Neural cell (in vitro differentiated cells): ENCODE measurements around the gene MEGF11. TPM values are rescaled to one million over a fixed set of nuclear protein-coding genes. Genes with fewer than 3 reads are reported as not detected.

Source experiments
- H2AFZ ChIP-seq: fragments of 200-600, 300-800 bp; sonication (generic), shearing (Covaris generic); 2 replicates; pipeline ENCODE4 v1.6.0; 2014; ENCODE audit warnings: low read depth, mild to moderate bottlenecking, antibody characterized with exemption, low read length, moderate library complexity
- H3F3A ChIP-seq: fragments of 200-600 bp; shearing (Covaris generic); 2 replicates; pipeline ENCODE4 v1.6.1; 2016; ENCODE audit warnings: mild to moderate bottlenecking, moderate library complexity, mixed read lengths, antibody characterized with exemption, low read length; ENCODE audit not compliant: insufficient read depth, poor library complexity, severe bottlenecking
- H3K27ac ChIP-seq: fragments of 200-600, 300-800 bp; sonication (generic), shearing (Covaris generic); 2 replicates; pipeline ENCODE4 v1.5.1; 2014; ENCODE audit warnings: mild to moderate bottlenecking, low read length, moderate library complexity
- H3K27me3 ChIP-seq: fragments of 300-800, 200-600 bp; sonication (generic), shearing (Covaris generic); 2 replicates; pipeline ENCODE4 v1.6.0; 2014; ENCODE audit warnings: mild to moderate bottlenecking, low read depth, low read length, moderate library complexity; ENCODE audit not compliant: insufficient read depth
- H3K36me3 ChIP-seq: fragments of 300-800, 200-600 bp; sonication (generic), shearing (Covaris generic); 2 replicates; pipeline ENCODE4 v1.5.1; 2014; ENCODE audit warnings: mild to moderate bottlenecking, antibody characterized with exemption, low read length, moderate library complexity; ENCODE audit not compliant: insufficient read depth
- H3K4me2 ChIP-seq: fragments of 300-800, 200-600 bp; sonication (generic), shearing (Covaris generic); 2 replicates; pipeline ENCODE4 v1.6.0; 2014; ENCODE audit warnings: mild to moderate bottlenecking, low read length
- H3K4me3 ChIP-seq: fragments of 300-800, 200-600 bp; sonication (generic), shearing (Covaris generic); 2 replicates; pipeline ENCODE4 v1.5.1; 2014; ENCODE audit warnings: mild to moderate bottlenecking, low read length, moderate library complexity
- H3K79me2 ChIP-seq: fragments of 200-600 bp; shearing (Covaris generic); replicated peaks from 2 replicates; pipeline ENCODE4 v1.6.0; 2014; ENCODE audit warnings: mild to moderate bottlenecking, low read length, moderate library complexity; ENCODE audit not compliant: insufficient read depth
- H3K9ac ChIP-seq: fragments of 300-800, 200-600 bp; sonication (generic), shearing (Covaris generic); 2 replicates; pipeline ENCODE4 v1.6.1; 2016; ENCODE audit warnings: mild to moderate bottlenecking, low read length, mixed read lengths
- H3K9me2 ChIP-seq: fragments of 200-600 bp; shearing (Covaris generic); 2 replicates; pipeline ENCODE4 v1.6.1; 2016; ENCODE audit warnings: mild to moderate bottlenecking, low read length, mixed read lengths; ENCODE audit not compliant: insufficient read depth
- H3K9me3 ChIP-seq: fragments of 200-600, 300-800 bp; sonication (generic), shearing (Covaris generic); 2 replicates; pipeline ENCODE4 v1.6.1; 2016; ENCODE audit warnings: mild to moderate bottlenecking, mixed run types, low read length, moderate library complexity, mixed read lengths
- H4K20me1 ChIP-seq: fragments of 200-600 bp; shearing (Covaris generic); 2 replicates; pipeline ENCODE4 v1.6.1; 2016; ENCODE audit warnings: mild to moderate bottlenecking, mixed run types; ENCODE audit not compliant: insufficient read depth
- EP300 ChIP-seq: fragments of 450-650 bp; conservative IDR thresholded peaks from 2 replicates; pipeline ENCODE4 v1.6.1; 2014; ENCODE audit warnings: antibody characterized with exemption, mild to moderate bottlenecking, moderate library complexity; ENCODE audit not compliant: poor library complexity, severe bottlenecking
- EZH2 ChIP-seq: fragments of 200-600, 300-800 bp; shearing (Covaris generic), sonication (generic); IDR thresholded peaks from 2 replicates; pipeline ENCODE4 v1.6.1; 2014; ENCODE audit warnings: antibody characterized with exemption, low read length, borderline replicate concordance, mild to moderate bottlenecking; ENCODE audit not compliant: insufficient read depth, poor library complexity, severe bottlenecking
- MXI1 ChIP-seq: fragments of 450-650 bp; conservative IDR thresholded peaks from 2 replicates; pipeline ENCODE4 v1.6.1; 2014; ENCODE audit warnings: antibody characterized with exemption, mild to moderate bottlenecking; ENCODE audit not compliant: poor library complexity, severe bottlenecking
- POLR2AphosphoS5 ChIP-seq: IDR thresholded peaks from 2 replicates; pipeline ENCODE4 v1.6.1; 2012
- RAD21 ChIP-seq: fragments of 450-650 bp; conservative IDR thresholded peaks from 2 replicates; pipeline ENCODE4 v1.6.1; 2014; ENCODE audit warnings: antibody characterized with exemption, mild to moderate bottlenecking, moderate library complexity
- SMC3 ChIP-seq: fragments of 450-650 bp; conservative IDR thresholded peaks from 2 replicates; pipeline ENCODE4 v1.6.1; 2014; ENCODE audit warnings: antibody characterized with exemption, mild to moderate bottlenecking, moderate library complexity; ENCODE audit not compliant: poor library complexity
- TAF1 ChIP-seq: IDR thresholded peaks from 2 replicates; pipeline ENCODE4 v1.6.1; 2012; ENCODE audit warnings: low read depth
- polyA plus RNA-seq: library from polyadenylated mRNA; depleted of rRNA; stranded (reverse); fragments of >200 nt; gene quantifications from 2 replicates; pipeline ENCODE4 v1.2.3, GENCODE V29; 2014
- TF ChIP-seq, protein P1 (sequence below): IDR thresholded peaks from 2 replicates; pipeline ENCODE4 v1.6.1; 2012; ENCODE audit warnings: borderline replicate concordance
- TF ChIP-seq, protein P2 (sequence below): fragments of 450-650 bp; IDR thresholded peaks from 2 replicates; pipeline ENCODE4 v1.5.1; 2014; ENCODE audit warnings: antibody characterized with exemption, mild to moderate bottlenecking, moderate library complexity; ENCODE audit not compliant: poor library complexity, severe bottlenecking

The MEGF11 gene
- polyA plus RNA-seq, 1 donor from 2014 or later, result 0.64 TPM

DNA sequence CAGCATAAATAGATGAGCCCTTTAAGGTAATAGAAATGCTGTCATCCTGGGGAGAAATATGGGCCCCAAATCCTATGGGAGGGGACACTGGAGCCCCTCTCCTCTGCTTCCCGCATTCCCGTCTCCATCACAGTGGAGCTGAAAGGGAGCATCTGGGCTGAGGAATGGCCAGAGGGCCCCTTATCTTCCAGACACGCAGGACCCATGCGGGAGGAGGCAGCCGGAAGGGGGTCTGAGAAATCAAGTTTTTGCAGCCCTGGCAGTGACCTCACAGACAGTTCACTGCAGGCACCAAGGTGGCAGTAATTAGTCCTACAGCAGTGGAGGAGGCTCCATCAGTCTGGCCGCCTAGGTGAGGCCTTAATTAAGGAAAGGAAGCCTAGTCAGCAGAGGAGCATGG, 304.1 kb downstream of the MEGF11 start:
- H3K4me2 ChIP-seq, result no peak overlapping the region
- no peak overlapping the region for H3K4me3 ChIP-seq
- H4K20me1 ChIP-seq, result no peaks in the 10 kb centered on the region
- H2AFZ ChIP-seq, result no peak overlapping the region
- H3K79me2 ChIP-seq, result no peaks in the 10 kb centered on the region
- H3K9ac ChIP-seq, result no peak overlapping the region
- no peaks in the 10 kb centered on the region for H3K27me3 ChIP-seq
- H3F3A ChIP-seq, result no peaks in the 10 kb centered on the region
- H3K27ac ChIP-seq, result no peak overlapping the region
- no peak for TF ChIP-seq RAD21
- TF ChIP-seq TAF1, result no peak
- no peak for TF ChIP-seq EZH2
- no peak for TF ChIP-seq POLR2AphosphoS5
- no peak for TF ChIP-seq MXI1
- TF ChIP-seq EP300, result no peak
- TF ChIP-seq, protein P1, sequence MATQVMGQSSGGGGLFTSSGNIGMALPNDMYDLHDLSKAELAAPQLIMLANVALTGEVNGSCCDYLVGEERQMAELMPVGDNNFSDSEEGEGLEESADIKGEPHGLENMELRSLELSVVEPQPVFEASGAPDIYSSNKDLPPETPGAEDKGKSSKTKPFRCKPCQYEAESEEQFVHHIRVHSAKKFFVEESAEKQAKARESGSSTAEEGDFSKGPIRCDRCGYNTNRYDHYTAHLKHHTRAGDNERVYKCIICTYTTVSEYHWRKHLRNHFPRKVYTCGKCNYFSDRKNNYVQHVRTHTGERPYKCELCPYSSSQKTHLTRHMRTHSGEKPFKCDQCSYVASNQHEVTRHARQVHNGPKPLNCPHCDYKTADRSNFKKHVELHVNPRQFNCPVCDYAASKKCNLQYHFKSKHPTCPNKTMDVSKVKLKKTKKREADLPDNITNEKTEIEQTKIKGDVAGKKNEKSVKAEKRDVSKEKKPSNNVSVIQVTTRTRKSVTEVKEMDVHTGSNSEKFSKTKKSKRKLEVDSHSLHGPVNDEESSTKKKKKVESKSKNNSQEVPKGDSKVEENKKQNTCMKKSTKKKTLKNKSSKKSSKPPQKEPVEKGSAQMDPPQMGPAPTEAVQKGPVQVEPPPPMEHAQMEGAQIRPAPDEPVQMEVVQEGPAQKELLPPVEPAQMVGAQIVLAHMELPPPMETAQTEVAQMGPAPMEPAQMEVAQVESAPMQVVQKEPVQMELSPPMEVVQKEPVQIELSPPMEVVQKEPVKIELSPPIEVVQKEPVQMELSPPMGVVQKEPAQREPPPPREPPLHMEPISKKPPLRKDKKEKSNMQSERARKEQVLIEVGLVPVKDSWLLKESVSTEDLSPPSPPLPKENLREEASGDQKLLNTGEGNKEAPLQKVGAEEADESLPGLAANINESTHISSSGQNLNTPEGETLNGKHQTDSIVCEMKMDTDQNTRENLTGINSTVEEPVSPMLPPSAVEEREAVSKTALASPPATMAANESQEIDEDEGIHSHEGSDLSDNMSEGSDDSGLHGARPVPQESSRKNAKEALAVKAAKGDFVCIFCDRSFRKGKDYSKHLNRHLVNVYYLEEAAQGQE, result no peak
- TF ChIP-seq, protein P2, sequence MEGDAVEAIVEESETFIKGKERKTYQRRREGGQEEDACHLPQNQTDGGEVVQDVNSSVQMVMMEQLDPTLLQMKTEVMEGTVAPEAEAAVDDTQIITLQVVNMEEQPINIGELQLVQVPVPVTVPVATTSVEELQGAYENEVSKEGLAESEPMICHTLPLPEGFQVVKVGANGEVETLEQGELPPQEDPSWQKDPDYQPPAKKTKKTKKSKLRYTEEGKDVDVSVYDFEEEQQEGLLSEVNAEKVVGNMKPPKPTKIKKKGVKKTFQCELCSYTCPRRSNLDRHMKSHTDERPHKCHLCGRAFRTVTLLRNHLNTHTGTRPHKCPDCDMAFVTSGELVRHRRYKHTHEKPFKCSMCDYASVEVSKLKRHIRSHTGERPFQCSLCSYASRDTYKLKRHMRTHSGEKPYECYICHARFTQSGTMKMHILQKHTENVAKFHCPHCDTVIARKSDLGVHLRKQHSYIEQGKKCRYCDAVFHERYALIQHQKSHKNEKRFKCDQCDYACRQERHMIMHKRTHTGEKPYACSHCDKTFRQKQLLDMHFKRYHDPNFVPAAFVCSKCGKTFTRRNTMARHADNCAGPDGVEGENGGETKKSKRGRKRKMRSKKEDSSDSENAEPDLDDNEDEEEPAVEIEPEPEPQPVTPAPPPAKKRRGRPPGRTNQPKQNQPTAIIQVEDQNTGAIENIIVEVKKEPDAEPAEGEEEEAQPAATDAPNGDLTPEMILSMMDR, result no peak
- TF ChIP-seq SMC3, result no peak
- no peaks in the 10 kb centered on the region for H3K9me3 ChIP-seq
- H3K9me2 ChIP-seq, result no peaks in the 10 kb centered on the region
- no peaks in the 10 kb centered on the region for H3K36me3 ChIP-seq

DNA sequence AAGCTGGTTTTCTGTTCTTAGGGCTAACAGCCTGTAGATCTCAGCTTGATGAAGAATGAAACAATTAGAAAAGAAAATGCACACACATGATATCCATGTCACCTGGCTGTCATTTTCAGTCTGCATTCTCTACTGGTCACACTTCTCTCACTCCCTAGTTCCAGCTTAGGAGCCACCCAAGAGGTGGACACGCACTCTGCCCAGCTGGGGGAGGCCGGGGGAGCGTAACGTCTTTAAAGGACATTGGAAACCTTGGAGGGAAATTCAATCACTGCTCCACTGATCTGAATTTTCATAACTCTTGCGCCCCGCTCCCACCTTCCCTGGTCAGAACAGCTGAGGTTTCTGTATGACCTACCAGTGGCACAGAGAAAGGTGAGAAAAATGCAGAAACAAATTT, 304.5 kb downstream of the MEGF11 start:
- H3K9me3 ChIP-seq, result no peaks in the 10 kb centered on the region
- no peaks in the 10 kb centered on the region for H3K9me2 ChIP-seq
- no peaks in the 10 kb centered on the region for H3K27me3 ChIP-seq
- no peaks in the 10 kb centered on the region for H4K20me1 ChIP-seq
- no peak overlapping the region for H3K4me3 ChIP-seq
- TF ChIP-seq POLR2AphosphoS5, result no peak
- TF ChIP-seq, protein P1, result no peak
- no peak overlapping the region for H3K4me2 ChIP-seq
- H3F3A ChIP-seq, result no peaks in the 10 kb centered on the region
- no peaks in the 10 kb centered on the region for H3K79me2 ChIP-seq
- no peaks in the 10 kb centered on the region for H3K36me3 ChIP-seq
- H2AFZ ChIP-seq, result no peak overlapping the region
- H3K9ac ChIP-seq, result no peak overlapping the region
- no peak overlapping the region for H3K27ac ChIP-seq
